HG02870 (cell line): ENCODE measurements around the gene PAK4.
"Not testable (repeated sequence)": the region's sequence is repeated elsewhere in the genome, so short reads cannot be mapped to it uniquely, and the experiment has no call there.

Experiments
- ATAC-seq: cut with Tn5 transposase; IDR thresholded peaks from one replicate; pipeline ENCODE4 v1.9.1; 2021; ENCODE audit warnings: mild to moderate bottlenecking, moderate library complexity; ENCODE audit not compliant: unreplicated experiment

The PAK4 gene

GRCh38 chr19:39125554-39126311 is at the start of gene PAK4:
Gene PAK4, plus strand, starts transcription at chr19:39125786. Its CDS starts 43,768 bp downstream, at chr19:39169554.
- ATAC-seq: peak; percentile 92

GRCh38 chr19:39077323-39077722 is 48.3 kb upstream of the PAK4 start:
- ATAC-seq: no peak

GRCh38 chr19:39078436-39079200 is 47.0 kb upstream of the PAK4 start:
- ATAC-seq: no peak

DNA sequence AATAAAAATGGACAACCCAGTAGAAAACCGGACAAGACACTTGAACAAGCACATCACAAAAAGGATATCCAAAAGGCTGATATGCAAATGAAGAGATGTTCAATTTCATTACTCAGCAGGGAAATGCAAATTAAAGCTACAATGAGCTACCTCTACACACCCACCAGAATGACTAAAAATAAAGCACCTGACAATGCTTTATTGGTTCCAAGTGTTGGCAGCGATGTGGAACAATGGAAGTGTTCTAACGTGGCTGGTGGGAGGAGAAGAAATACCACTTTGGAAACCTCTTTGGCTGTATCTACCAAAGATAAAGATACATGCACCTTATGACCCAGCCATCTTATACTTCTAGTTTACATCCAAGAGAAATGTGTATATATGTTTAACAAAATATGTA is 45.2 kb upstream of the PAK4 start:
- no peak for ATAC-seq

- no peak for ATAC-seq
Observed at GRCh38 chr19:39082167-39082566, 43.4 kb upstream of the PAK4 start.

GRCh38 chr19:39082745-39083598 is 42.6 kb upstream of the PAK4 start:
- no peak for ATAC-seq

- no peak for ATAC-seq
Observed at GRCh38 chr19:39083599-39083982, 42.0 kb upstream of the PAK4 start.

GRCh38 chr19:39083983-39084731 is 41.4 kb upstream of the PAK4 start, which contains the start of gene ACP7:
Gene ACP7, plus strand, starts transcription at chr19:39084368. Its CDS starts 902 bp downstream, at chr19:39085270.
- ATAC-seq: no peak

DNA sequence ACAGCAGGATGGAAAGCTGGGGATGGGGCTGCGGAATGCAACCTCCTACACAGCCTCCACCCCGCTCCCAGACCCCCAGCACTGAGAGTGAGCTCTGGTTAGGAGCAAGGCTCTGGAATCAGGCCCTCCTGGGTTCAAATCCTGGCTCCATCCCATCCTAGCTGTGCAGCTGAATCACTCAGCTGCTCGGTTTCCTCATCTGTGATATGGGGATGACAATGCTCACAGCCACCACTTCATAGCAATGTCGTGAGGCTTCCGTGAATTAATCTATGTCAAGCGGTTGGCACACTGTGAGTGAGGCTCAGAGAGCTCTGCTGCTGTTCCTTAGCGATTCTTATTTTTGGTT is 40.9 kb upstream of the PAK4 start:
- no peak for ATAC-seq

DNA sequence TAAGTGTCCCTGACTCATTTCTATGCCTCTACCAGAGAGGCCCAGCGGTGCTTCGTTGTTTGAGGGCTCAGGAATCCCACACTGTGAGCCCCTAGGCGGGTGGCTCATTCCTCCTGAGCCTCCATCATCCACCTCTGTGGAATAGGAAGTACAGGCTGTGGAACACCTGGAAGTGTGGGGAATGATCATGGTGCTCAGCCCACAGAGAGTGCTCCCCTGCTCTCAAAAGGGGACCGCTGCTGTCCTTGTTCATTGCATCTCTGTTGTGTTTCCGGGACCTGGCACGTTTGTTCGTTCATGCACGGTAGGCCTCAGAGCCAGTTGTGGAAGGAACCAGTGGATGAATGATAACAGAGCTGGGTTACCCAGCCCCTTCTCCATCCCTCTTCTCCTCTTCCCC is 40.2 kb upstream of the PAK4 start:
- no peak for ATAC-seq

DNA sequence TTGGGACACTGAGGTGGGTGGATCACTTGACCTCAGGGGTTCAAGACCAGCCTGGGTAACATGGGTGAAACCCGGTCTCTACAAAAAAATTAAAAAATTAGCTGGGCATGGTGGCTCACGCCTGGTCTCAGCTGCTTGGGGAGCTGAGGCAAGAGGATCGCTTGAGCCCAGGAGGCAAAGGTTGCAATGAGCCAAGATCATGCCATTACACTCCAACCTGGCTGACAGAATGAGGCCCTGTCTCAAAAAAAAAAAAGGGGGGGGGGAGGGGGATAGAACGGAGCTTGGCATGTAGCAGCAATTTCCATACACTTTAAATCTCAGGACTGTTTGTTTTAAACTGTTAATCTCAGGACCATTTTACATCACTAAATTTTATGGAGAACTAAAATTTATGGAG is 39.2 kb upstream of the PAK4 start:
- ATAC-seq: no peak

DNA sequence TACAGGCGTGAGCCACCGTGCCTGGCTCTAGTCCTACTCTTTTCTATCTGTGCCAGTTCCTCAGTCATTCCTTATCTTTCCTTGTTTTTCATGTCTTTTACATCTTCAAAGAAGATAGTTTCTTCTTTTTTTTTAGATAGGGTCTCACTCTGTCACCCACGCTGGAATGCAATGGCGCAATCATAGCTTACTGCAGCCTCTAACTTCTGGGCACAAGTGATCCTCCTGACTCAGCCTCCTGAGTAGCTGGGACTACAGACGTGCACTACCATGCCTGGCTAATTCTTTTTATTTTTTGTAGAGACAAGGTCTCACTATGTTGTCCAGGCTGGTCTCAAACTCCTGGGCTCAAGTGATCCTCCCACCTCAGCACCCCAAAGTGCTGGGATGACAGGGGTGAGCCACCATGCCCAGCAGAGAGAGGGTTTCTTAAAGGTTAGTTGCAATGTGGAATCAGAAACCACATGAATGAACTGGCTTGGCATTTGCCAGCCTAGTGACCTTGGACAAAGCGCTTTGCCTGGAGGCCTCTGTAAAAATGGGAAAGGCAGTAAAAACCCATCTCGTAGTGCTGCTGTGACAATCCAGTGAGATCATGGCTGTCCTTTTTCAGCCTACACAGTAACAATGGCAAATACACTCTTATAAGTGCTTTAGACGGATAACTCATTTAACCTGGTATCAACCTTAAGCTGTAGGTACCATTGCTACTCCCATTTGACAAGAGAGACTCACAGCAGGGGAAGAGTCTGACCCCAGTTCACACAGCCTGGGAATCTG is 37.5 kb upstream of the PAK4 start:
- no peak for ATAC-seq

GRCh38 chr19:39090016-39090415 is 35.6 kb upstream of the PAK4 start:
- not testable (repeated sequence) for ATAC-seq

DNA sequence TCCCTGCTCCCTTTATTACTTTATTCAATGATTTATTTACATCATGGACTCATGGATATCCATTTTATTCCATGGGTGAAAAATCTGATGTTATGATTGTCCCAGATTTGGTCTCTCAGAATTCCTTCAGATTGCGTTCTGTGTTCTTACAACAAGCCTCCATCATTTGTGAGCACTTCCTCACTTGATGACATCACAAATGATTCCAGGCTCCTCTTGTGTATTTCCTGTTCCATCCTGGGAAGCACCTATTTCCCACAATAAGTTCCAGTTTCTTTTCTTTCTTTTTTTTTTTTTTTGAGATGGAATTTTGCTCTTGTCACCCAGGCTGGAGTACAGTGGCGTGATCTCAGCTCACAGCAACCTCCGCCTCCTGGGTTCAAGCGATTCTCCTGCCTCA is 34.7 kb upstream of the PAK4 start:
- ATAC-seq: no peak

GRCh38 chr19:39095799-39096540 is 29.6 kb upstream of the PAK4 start:
- not testable (repeated sequence) for ATAC-seq

DNA sequence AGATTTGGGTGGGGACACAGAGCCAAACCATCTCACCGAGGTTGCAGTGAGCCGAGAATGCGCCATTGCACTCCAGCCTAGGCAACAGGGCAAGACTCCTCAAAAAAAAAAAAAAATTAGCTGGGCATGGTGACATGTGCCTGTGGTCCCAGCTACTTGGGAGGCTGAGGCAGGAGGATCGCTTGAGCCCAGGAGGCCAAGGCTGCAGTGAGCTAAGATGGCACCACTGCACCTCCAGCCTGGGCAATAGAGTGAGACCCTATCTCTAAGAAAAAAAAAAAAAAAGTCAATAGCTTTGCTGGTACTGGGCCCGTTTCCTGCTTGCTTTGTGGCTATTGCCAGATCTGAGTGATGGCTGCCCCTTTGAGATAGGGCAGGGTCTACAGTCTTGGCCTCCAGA is 28.3 kb upstream of the PAK4 start:
- ATAC-seq: no peak

DNA sequence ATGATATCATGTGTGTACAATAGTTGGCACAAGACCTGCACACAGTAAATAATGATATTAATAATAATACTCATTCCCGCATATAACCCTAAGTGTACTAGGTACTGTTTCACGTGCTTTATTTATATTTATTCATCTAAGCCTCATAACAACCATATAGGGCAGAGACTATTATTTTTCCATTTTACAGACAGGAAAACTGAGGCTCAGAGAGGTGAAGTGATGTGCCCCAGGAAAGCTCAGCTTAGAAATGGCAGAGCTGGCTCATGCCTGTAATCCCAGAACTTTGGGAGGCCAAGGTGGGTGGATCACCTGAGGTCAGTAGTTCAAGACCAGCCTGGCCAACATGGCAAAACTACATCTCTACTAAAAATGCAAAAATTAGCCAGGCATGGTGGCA is 27.9 kb upstream of the PAK4 start:
- no peak for ATAC-seq

DNA sequence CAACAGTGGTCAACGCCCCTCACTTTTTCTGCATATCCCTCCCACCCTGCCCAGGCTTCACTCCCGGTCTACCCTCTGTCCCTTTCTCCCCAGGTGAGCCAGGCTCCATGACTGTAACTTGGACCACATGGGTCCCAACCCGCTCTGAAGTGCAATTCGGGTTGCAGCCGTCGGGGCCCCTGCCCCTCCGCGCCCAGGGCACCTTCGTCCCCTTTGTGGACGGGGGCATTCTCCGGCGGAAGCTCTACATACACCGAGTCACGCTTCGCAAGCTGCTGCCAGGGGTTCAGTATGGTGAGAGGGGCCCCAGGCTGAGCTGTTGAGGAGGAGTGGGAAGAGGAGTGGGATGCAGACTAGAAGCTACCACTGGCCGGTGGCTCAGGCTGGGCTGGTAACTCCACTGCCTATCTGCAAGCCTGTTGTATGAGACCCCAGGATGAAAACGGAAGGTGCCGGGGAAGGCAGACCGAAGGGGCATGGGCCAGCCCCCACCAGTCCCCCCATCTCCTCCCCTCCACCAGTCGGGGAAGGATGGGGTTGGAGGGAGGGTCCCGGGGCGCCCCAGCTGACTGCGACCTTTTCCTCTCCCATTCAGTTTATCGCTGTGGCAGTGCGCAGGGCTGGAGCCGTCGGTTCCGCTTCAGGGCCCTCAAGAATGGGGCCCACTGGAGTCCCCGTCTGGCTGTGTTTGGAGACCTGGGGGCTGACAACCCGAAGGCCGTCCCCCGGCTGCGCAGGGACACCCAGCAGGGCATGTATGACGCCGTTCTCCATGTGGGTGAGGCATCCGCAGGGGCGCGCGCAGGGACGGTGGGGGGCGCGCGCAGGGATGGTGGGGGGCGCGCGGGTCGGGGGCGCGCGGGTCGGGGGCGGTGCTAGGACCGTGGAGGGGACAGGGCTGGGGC is 27.0 kb upstream of the PAK4 start:
- no peak for ATAC-seq
